Central memory CD8-positive, alpha-beta T cell (primary cell): ENCODE data around the gene DROSHA.
A peak's percentile ranks its signal among the peaks of the same experiment; 100 is the strongest.
"Not testable (repeated sequence)": the region's sequence is repeated elsewhere in the genome, so short reads cannot be mapped to it uniquely, and the experiment has no call there.

Experiments
- ATAC-seq: fragments of 150-1000 bp; cut with Tn5 transposase; replicated peaks from 2 replicates; pipeline ENCODE4 v1.10.0; 2022; ENCODE audit warnings: mild to moderate bottlenecking, moderate FRiP score, moderate number of reproducible peaks; ENCODE audit not compliant: poor library complexity, severe bottlenecking; ENCODE audit errors: extremely low read depth
- DNase-seq, 2 donors: peaks; one replicate each; pipeline ENCODE4 v3.0.0; 2021; ENCODE audit warnings: low spot score in 2 of 2
- H3K27ac Mint-ChIP-seq: one replicate; pipeline ENCODE4 v1.8.0; 2022; ENCODE audit warnings: low read depth, mild to moderate bottlenecking, moderate library complexity, mixed read lengths
- H3K27me3 Mint-ChIP-seq: one replicate; pipeline ENCODE4 v1.8.0; 2022; ENCODE audit warnings: mixed read lengths
- H3K36me3 Mint-ChIP-seq: one replicate; pipeline ENCODE4 v1.8.0; 2022; ENCODE audit warnings: mild to moderate bottlenecking, moderate library complexity, mixed read lengths; ENCODE audit not compliant: insufficient read depth
- H3K4me1 Mint-ChIP-seq: one replicate; pipeline ENCODE4 v1.8.0; 2022; ENCODE audit warnings: mixed read lengths
- H3K4me3 Mint-ChIP-seq: one replicate; pipeline ENCODE4 v1.8.0; 2022; ENCODE audit warnings: mild to moderate bottlenecking, moderate library complexity, mixed read lengths
- H3K9me3 Mint-ChIP-seq: one replicate; pipeline ENCODE4 v1.8.0; 2022; ENCODE audit warnings: mixed read lengths

Gene DROSHA

DNA sequence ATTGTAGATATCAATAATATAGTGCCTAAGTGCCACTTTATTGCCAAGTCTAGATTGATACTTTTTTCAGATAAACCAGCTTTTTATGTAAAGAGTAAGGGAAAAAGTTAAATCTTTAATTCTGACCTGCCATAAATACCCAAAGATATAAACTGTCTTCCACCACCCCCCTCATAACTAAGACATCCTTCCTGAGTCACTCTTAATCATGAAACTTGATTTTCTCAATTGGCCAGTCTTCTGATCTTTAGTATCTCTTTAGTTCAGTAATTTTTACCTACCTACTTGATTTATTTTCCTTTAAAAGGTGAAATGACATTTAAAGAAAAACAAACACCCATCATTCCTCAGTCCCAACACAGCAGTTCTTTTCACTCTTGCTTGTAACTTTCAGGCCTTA, 22.0 kb upstream of the DROSHA start:
- Mint-ChIP-seq H3K4me1 (no peaks in the 10 kb centered on the region), H3K27me3 (no peaks in the 10 kb centered on the region), H3K27ac (no peak overlapping the region), H3K36me3 (peaks cover 33% of the 10 kb centered on the region), H3K4me3 (no peak overlapping the region), H3K9me3 (no peaks in the 10 kb centered on the region)
- DNase-seq (no peak), ATAC-seq (no peak)

DNA sequence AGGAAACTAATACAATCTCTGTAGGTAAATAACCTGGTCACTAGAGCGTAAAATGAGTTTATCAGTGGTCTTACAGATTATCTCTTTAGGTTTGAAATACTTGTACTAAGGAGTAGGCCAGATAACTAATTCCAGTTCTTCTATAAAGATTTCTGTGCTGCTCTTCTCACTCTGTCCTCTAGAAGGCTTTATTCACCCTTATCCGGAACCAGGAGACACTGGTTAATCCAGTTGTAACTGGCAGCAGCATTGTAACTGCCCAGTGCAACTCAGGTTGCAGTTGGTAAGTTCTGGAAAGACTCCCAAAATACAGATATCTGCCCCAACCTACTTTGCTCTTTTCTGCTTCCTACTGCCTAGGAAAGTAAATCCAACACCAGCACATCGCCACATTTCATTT, 20.0 kb upstream of the DROSHA start:
- Mint-ChIP-seq H3K27ac (no peak overlapping the region), H3K36me3 (peaks cover 46% of the 10 kb centered on the region), H3K4me1 (no peaks in the 10 kb centered on the region), H3K4me3 (no peak overlapping the region), H3K27me3 (no peaks in the 10 kb centered on the region), H3K9me3 (no peaks in the 10 kb centered on the region)
- ATAC-seq, result no peak
- no peak for DNase-seq

DNA sequence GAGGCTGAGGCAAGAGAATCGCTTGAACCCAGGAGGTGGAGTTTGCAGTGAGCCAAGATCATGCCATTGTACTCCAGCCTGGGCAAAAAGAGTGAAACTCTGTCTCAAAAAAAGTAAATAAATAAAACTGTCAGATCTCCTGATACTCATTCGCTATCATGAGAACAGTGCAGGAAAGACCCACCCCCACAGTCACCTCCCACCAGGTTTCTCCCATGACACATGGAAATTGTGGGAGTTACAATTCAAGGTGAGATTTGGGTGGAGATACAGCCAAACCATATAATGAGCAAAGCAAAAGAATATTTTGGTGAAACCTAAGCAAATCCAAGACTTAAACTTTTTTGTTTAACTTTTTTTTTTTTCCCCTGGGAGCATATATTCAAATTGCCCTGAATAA, 17.2 kb upstream of the DROSHA start:
- H3K9me3 Mint-ChIP-seq, H3K4me1 Mint-ChIP-seq, H3K27ac Mint-ChIP-seq, ATAC-seq, DNase-seq, H3K27me3 Mint-ChIP-seq, H3K4me3 Mint-ChIP-seq: not testable (repeated sequence)
- H3K36me3 Mint-ChIP-seq, result peaks cover 58% of the 10 kb centered on the region

DNA sequence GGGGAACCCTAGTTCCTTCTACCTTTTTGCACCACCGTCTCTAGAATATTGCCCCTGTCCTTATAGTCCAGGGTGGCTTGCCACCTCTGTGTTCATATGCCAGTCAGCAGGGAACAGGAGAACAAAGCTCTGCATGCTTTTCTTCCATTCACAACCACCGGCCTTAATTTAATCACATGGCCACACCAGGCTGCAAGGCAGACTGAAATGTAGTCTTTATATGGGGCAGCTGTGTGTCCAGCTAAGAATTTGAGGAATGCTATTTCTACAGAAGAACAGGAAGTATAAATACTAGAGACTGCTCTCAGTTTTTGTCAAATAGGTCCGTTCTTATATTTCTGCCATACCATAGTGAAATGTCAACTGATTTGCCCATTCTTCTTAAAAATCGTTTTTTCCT, 6.0 kb upstream of the DROSHA start:
- Mint-ChIP-seq H3K4me1 (peaks cover 14% of the 10 kb centered on the region), H3K36me3 (peaks cover 51% of the 10 kb centered on the region), H3K27me3 (no peaks in the 10 kb centered on the region), H3K4me3 (no peak overlapping the region), H3K9me3 (no peaks in the 10 kb centered on the region), H3K27ac (peak overlapping the region; percentile 87)
- ATAC-seq, result no peak
- no peak for DNase-seq

DNA sequence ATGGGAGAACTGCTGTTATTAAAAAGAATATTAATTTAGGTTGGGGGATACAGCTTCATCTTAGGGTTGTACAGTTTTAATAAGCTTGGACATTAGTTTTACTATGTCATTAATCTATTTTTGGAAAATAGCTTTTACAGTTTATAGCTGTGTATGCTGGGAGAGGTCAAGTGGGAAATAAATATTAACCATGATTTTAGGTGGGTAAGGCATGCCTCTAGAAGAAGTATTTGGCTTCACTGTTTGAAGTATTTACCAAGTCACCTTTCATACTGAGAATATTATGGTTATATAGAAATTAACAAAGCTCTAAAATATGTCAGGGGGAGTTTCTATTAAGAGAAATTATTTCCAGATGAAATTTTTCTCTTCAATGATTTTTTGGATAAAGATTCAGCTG, 5.5 kb upstream of the DROSHA start:
- H3K27ac Mint-ChIP-seq, result peak overlapping the region; percentile 87
- H3K9me3 Mint-ChIP-seq, result no peaks in the 10 kb centered on the region
- no peak overlapping the region for H3K4me3 Mint-ChIP-seq
- no peak for ATAC-seq
- DNase-seq, result no peak
- no peaks in the 10 kb centered on the region for H3K27me3 Mint-ChIP-seq
- H3K4me1 Mint-ChIP-seq, result peaks cover 19% of the 10 kb centered on the region
- H3K36me3 Mint-ChIP-seq, result peaks cover 49% of the 10 kb centered on the region

DNA sequence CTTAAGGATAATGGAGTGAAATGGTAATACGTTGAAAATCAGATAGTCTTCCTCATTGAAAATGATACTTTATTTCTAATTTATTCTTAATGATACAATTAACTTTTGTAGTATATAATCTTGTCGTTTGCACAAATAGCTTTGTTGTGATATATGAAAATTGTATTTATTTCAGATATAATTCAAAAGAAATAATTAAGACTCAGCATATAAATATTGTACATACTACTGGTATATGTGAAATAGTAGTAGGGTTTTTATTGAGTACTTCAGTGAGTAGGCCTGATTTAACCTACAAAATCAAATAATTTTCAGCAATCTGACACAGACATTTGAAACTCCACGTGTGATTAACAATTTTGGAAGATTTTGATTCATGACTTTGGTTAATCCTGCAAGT, 5.0 kb upstream of the DROSHA start:
- H3K4me1 Mint-ChIP-seq, result peaks cover 24% of the 10 kb centered on the region
- no peaks in the 10 kb centered on the region for H3K27me3 Mint-ChIP-seq
- H3K27ac Mint-ChIP-seq, result peak overlapping the region; percentile 87
- H3K36me3 Mint-ChIP-seq, result peaks cover 49% of the 10 kb centered on the region
- no peak for ATAC-seq
- H3K9me3 Mint-ChIP-seq, result no peaks in the 10 kb centered on the region
- no peak for DNase-seq
- H3K4me3 Mint-ChIP-seq, result no peak overlapping the region

DNA sequence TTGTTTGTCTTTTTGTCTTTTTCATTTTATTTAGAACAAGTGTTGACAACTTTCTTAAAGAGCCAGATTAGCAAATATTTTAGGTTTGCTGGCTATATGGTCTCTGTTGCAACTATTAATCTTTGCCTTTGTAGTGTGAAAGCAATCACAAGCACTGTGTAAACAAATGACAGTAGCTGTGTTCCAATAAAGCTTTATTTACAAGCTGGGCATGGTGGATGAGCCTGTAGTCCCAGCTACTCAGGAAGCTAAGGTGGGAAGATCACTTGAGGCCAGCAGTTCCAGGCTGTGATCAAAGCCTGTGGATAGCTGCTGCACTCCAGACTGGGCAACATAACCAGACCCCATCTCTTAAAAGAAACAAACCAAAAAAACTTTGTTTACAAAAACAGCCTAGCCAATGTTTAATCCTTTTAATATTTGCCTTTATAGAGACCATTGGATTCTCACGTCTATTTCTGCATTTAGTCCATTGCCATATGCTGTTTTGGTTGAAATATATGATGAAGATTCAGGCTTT, 2.7 kb upstream of the DROSHA start:
- peaks cover 43% of the 10 kb centered on the region for H3K36me3 Mint-ChIP-seq
- H3K4me3 Mint-ChIP-seq, result no peak overlapping the region
- no peaks in the 10 kb centered on the region for H3K9me3 Mint-ChIP-seq
- H3K4me1 Mint-ChIP-seq, result peaks cover 45% of the 10 kb centered on the region
- DNase-seq (no peak), ATAC-seq (no peak)
- H3K27ac Mint-ChIP-seq, result no peak overlapping the region
- H3K27me3 Mint-ChIP-seq, result no peaks in the 10 kb centered on the region

DNA sequence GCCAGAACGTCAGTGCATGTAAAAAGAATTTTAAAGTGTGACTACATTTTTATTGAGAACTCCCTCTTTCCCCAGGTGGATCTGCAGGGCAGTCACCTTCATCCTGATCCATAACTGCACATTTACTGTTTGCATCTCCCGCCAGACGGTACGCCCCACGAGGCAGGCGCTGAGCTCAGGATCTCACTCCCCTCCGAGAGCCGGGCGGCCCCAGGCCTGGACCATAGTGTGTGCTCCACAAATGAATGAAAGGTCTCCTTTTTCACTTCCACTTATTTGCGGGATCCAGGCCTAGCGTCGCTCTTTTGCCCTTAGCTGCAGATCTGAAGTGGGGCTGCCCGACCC, 378 bp downstream of the DROSHA start:
- Mint-ChIP-seq H3K27me3 (no peaks in the 10 kb centered on the region), H3K9me3 (no peaks in the 10 kb centered on the region), H3K4me1 (peaks cover 59% of the 10 kb centered on the region), H3K36me3 (peaks cover 54% of the 10 kb centered on the region), H3K4me3 (peak overlapping the region; percentile 98), H3K27ac (peak overlapping the region; percentile 96)
- ATAC-seq, result peak; percentile 41
- no peak for DNase-seq

DNA sequence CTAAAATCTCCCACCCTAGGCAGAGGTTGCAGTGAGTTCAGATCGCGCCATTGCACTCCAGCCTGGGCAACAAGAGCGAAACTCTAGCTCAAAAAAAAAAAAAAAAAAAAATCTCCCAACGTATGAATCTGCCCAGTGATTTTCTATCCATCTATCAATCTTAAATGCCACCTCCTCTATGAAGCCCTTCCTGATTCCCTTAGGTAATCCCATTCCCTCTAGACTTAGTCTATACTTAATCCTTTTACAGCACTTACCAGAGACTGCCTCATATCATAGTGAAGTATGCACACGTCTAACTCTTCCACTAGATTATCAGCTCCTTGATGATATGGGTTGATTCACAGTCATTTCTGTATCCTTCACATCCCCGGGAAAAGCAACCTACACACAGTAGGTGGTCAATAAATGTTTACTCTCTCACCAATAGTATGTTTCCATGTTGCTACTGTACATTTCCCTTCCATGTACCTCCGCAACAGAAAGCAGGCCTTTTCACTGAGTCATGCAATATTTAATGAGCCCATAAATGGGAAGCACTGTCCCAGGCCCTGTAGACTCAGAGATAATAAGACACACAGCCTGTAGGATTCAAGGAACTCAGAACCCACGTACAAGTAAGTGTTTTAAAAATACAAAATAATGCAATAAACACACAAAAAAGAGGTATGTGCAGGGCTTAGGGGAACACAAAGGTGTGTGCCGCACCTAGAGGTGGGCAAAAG, 1.2 kb downstream of the DROSHA start:
- Mint-ChIP-seq H3K36me3 (peaks cover 56% of the 10 kb centered on the region), H3K4me3 (peak overlapping the region; percentile 98), H3K27ac (no peak overlapping the region), H3K9me3 (no peaks in the 10 kb centered on the region), H3K4me1 (peaks cover 59% of the 10 kb centered on the region), H3K27me3 (no peaks in the 10 kb centered on the region)
- no peak for ATAC-seq
- DNase-seq, result no peak

DNA sequence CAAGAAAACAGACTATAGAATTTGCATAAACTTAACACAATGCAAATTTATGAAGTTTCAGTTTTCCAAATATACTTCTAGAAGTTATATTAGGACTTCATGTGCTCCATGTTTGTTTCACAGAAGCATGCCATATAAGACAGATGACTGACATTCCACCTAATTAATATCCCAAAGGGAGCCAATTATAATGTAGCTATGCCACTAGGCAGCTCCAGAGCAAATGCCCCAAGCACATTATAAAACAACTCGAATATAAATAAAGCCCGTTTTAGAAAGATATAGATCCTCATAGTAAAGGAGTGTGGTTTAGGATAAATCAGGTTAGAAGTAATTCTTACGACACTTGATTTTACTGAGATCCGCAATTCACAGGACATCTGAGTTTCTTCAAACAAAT, 8.9 kb downstream of the DROSHA start:
- peaks cover 20% of the 10 kb centered on the region for H3K4me1 Mint-ChIP-seq
- no peak for DNase-seq
- no peaks in the 10 kb centered on the region for H3K9me3 Mint-ChIP-seq
- no peaks in the 10 kb centered on the region for H3K27me3 Mint-ChIP-seq
- H3K36me3 Mint-ChIP-seq, result peaks cover 58% of the 10 kb centered on the region
- ATAC-seq, result no peak
- H3K4me3 Mint-ChIP-seq, result no peak overlapping the region
- H3K27ac Mint-ChIP-seq, result no peak overlapping the region

DNA sequence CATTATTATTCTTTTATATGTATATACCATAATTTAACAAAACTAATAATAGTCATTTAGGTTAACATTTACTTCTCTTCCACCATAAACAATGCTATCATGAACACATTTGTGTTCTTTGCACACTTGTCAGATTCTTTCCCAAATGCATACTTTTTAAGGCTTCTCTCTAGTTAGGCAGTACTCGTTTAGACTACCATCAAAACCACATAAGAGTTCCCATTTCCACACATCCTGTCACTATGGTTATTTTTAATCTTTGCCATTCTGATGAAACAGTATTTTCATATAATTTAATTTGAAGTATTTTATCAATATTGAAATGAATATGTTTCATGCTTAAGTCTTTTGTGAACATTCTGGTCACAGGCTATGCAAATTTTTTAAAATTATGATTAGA, 15.1 kb downstream of the DROSHA start:
- H3K27ac Mint-ChIP-seq, result no peak overlapping the region
- peaks cover 12% of the 10 kb centered on the region for H3K4me1 Mint-ChIP-seq
- H3K4me3 Mint-ChIP-seq, result no peak overlapping the region
- no peaks in the 10 kb centered on the region for H3K27me3 Mint-ChIP-seq
- H3K36me3 Mint-ChIP-seq, result peaks cover 36% of the 10 kb centered on the region
- no peak for DNase-seq
- H3K9me3 Mint-ChIP-seq, result no peaks in the 10 kb centered on the region
- no peak for ATAC-seq

DNA sequence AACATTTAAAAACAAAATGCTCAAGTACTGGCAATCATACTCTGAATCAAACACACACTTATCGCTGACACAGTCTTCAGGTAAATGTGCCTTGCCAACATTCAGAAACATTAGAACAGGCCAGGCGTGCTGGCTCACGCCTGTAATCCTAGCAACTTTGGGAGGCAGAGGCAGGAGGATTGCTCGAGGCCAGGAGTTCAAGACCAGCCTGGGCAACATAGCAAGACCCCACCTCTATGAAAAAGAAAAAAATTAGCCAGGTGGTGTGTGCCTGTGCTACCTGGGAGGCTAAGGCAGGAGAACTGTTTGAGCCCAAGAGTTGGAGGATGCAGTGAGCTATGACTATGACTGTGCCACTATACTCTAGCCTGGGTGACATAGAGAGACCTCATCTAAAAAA, 20.6 kb downstream of the DROSHA start:
- Mint-ChIP-seq H3K4me1 (peaks cover 6% of the 10 kb centered on the region), H3K36me3 (peaks cover 68% of the 10 kb centered on the region)
- no peak for ATAC-seq

DNA sequence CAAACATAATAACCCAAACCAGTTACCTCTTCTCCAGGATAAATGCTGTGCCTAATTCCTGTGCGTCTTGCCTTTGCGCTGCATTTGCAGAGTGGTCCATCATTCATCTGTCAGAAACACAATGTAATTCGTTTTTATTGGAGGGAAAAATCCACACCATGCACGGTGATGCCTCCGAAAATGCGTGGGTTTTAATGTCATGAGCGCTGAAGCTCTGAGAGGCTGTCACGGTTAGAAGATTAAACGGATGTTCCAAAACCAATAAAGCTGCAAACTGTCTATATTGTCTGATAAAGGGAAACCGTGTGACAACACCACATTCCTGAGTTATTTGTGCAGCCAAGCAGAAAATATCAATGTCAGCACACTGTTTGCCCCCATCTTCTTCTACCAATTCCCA, 27.4 kb downstream of the DROSHA start:
- H3K4me1 Mint-ChIP-seq, result peaks cover 8% of the 10 kb centered on the region
- H3K36me3 Mint-ChIP-seq, result peaks cover 52% of the 10 kb centered on the region
- ATAC-seq (no peak), DNase-seq (no peak)
- H3K4me3 Mint-ChIP-seq, result no peak overlapping the region
- no peak overlapping the region for H3K27ac Mint-ChIP-seq
- H3K9me3 Mint-ChIP-seq, result no peaks in the 10 kb centered on the region
- no peaks in the 10 kb centered on the region for H3K27me3 Mint-ChIP-seq

More for the DNA sequence above, 20.6 kb downstream of the DROSHA start:
- H3K27ac Mint-ChIP-seq, result no peak overlapping the region
- DNase-seq, result no peak
- H3K9me3 Mint-ChIP-seq, result no peaks in the 10 kb centered on the region
- no peak overlapping the region for H3K4me3 Mint-ChIP-seq
- no peaks in the 10 kb centered on the region for H3K27me3 Mint-ChIP-seq
